Nephron progenitor cell (in vitro differentiated cells): ENCODE results near the gene TBC1D24.

Source experiments
- DNase-seq: peaks from one replicate; pipeline ENCODE4 v3.0.0; 2021
- H3K27ac Mint-ChIP-seq: 2 replicates; pipeline ENCODE4 v1.8.0; 2021; ENCODE audit warnings: mild to moderate bottlenecking, moderate library complexity, mixed read lengths
- H3K27me3 Mint-ChIP-seq: 2 replicates; pipeline ENCODE4 v1.8.0; 2021; ENCODE audit warnings: mild to moderate bottlenecking, low read depth, mixed read lengths; ENCODE audit not compliant: poor library complexity
- H3K36me3 Mint-ChIP-seq: 2 replicates; pipeline ENCODE4 v1.8.0; 2021; ENCODE audit warnings: low read depth, mixed read lengths
- H3K4me1 Mint-ChIP-seq: 2 replicates; pipeline ENCODE4 v1.8.0; 2021; ENCODE audit warnings: mixed read lengths
- H3K4me3 Mint-ChIP-seq: 2 replicates; pipeline ENCODE4 v1.8.0; 2021; ENCODE audit warnings: mild to moderate bottlenecking, moderate library complexity, mixed read lengths
- H3K9me3 Mint-ChIP-seq: 2 replicates; pipeline ENCODE4 v1.8.0; 2021; ENCODE audit warnings: mild to moderate bottlenecking, moderate library complexity, mixed read lengths
- CTCF ChIP-seq: fragments of 200-600 bp; sonication (generic); IDR thresholded peaks from 2 replicates; pipeline ENCODE4 v1.5.0; 2021; ENCODE audit warnings: antibody characterized with exemption

TBC1D24 gene

GRCh38 chr16:2499890-2500429 lies 25.0 kb downstream of the TBC1D24 start:
- TF ChIP-seq CTCF: no peak
- Mint-ChIP-seq H3K4me3 (no peak overlapping the region), H3K27ac (no peak overlapping the region), H3K27me3 (peaks cover 3% of the 10 kb centered on the region), H3K4me1 (peaks cover 37% of the 10 kb centered on the region), H3K36me3 (peaks cover 6% of the 10 kb centered on the region), H3K9me3 (no peaks in the 10 kb centered on the region)
- no peak for DNase-seq

GRCh38 chr16:2500430-2500917 lies 25.5 kb downstream of the TBC1D24 start:
- peaks cover 37% of the 10 kb centered on the region for H3K4me1 Mint-ChIP-seq
- peaks cover 6% of the 10 kb centered on the region for H3K36me3 Mint-ChIP-seq
- H3K9me3 Mint-ChIP-seq: no peaks in the 10 kb centered on the region
- no peak for DNase-seq
- H3K27ac Mint-ChIP-seq: no peak overlapping the region
- H3K4me3 Mint-ChIP-seq: no peak overlapping the region
- peaks cover 3% of the 10 kb centered on the region for H3K27me3 Mint-ChIP-seq
- no peak for TF ChIP-seq CTCF

- Mint-ChIP-seq H3K4me3 (peak overlapping the region; percentile 36), H3K36me3 (peaks cover 6% of the 10 kb centered on the region), H3K27me3 (peaks cover 3% of the 10 kb centered on the region), H3K9me3 (no peaks in the 10 kb centered on the region), H3K27ac (no peak overlapping the region), H3K4me1 (peaks cover 37% of the 10 kb centered on the region)
- TF ChIP-seq CTCF: peak; percentile 99
- peak; percentile 94 for DNase-seq
These were observed 26.2 kb downstream of the TBC1D24 start for GRCh38 chr16:2500918-2501750.

DNA sequence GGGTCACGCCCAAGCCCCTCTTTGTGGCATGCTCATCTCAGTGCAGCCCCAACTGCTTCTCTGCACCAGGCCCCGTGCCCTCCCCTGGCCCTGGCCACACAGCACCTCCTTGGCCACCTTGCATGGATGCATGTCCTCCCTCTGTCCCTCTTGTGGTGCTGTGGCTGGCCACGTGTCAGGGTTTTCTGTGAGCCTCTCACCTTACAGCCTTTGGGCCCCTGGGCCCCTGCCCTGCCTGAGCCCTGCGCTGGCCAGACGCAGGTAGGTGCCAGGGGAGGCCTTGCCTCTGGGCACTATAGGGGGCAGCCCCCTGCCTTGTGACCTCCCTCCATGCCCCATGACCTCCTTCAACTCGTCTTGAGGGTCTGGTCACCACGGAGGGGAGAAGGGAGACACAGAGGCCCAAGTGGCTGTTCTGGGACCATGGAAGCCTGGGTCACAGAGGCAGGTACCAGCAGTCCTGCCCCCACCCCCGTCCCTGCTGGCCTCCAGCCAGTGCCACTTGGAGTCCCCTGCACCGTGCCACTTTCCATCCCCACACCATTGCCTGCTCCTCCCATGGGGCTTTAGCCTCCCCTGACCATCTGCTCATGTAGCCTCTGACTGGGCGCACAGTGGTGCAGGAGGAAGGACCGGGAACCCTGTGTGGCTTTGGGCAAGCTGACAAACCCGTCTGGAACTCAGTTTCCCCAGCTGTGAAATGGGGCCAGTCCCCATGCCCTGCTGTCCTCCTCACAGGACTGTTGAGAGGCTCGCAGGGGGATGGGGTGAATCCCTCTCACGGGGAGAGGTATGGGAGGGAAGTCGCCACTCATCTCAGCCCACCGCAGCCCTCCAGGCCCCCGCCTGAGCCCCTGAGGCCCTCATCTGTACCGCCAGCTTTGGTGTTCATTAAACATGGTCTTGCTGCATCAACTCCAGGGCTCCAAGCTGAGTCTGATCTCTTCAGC lies 27.3 kb downstream of the TBC1D24 start:
- Mint-ChIP-seq H3K4me1 (peaks cover 31% of the 10 kb centered on the region), H3K27me3 (peaks cover 3% of the 10 kb centered on the region), H3K4me3 (peak overlapping the region; percentile 44), H3K9me3 (no peaks in the 10 kb centered on the region), H3K36me3 (peaks cover 6% of the 10 kb centered on the region), H3K27ac (no peak overlapping the region)
- no peak for TF ChIP-seq CTCF
- no peak for DNase-seq

DNA sequence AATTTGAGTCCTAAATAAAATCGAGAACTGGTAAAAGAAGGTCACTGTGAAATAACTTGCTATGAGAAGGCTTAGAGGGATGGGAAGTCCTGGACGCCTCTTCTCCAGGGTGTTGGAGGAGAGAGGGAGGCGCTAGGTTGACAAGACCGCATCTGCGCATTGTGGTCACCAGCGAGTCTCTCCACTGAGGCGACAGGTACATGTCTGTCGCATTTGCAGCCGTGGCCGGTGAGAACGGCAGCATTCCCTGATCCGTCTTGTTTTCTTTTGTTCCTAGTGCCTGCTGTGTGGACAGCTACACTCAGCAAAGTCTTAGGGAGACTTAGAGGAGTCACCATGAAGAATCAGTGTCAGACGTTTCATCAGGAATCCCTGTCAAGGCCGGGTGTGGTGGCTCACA lies 30.8 kb downstream of the TBC1D24 start:
- Mint-ChIP-seq H3K4me1 (peaks cover 32% of the 10 kb centered on the region), H3K9me3 (no peaks in the 10 kb centered on the region), H3K27ac (peak overlapping the region; percentile 84), H3K27me3 (peaks cover 11% of the 10 kb centered on the region), H3K36me3 (no peaks in the 10 kb centered on the region), H3K4me3 (no peak overlapping the region)
- DNase-seq: no peak
- no peak for TF ChIP-seq CTCF
